IMR-90 (cell line): ENCODE measurements around the gene EXOC4. TPM values are rescaled to one million over a fixed set of nuclear protein-coding genes. Genes with fewer than 3 reads are reported as not detected.

ENCODE experiments used
- ATAC-seq: fragments of 200-7000 bp; cut with Tn5 transposase; 2 replicates; pipeline ENCODE4 v1.9.1; 2020; ENCODE audit warnings: low read depth, mild to moderate bottlenecking, moderate library complexity
- BruUV-seq: library from RNA; stranded (reverse); fragments of 400-500 nt; replicated peaks from 2 replicates; lab custom pipeline; 2021; lab: Mats Ljungman, UMichigan
- CTCF ChIA-PET: fragments of 300-600 bp; formaldehyde crosslinking; extraction: SDS; loops from one replicate; lab custom pipeline; 2021; ENCODE audit warnings: antibody characterized with exemption; lab: Yijun Ruan, JAX
- POLR2A ChIA-PET: fragments of 300-600 bp; sonication (Branson Sonifier 250); formaldehyde crosslinking; loops from one replicate; lab custom pipeline; 2022; ENCODE audit warnings: antibody characterized with exemption; ENCODE audit not compliant: unreplicated experiment; lab: Charles Lee
- DNase-seq: peaks from one replicate; pipeline ENCODE4 v3.0.0; 2013
- H2AFZ ChIP-seq: replicated peaks from 2 replicates; pipeline ENCODE3; 2013; ENCODE audit warnings: low read length, mild to moderate bottlenecking; ENCODE audit not compliant: poor library complexity
- H2AK5ac ChIP-seq: 2 replicates; pipeline ENCODE4 v1.6.1; 2013; ENCODE audit warnings: low read depth, low read length, inconsistent platforms
- H2AK9ac ChIP-seq: replicated peaks from 2 replicates; pipeline ENCODE3; 2013; ENCODE audit warnings: mild to moderate bottlenecking, low read depth, low read length, moderate library complexity; ENCODE audit not compliant: poor library complexity
- H2BK120ac ChIP-seq: 2 replicates; pipeline ENCODE4 v1.6.1; 2013; ENCODE audit warnings: low read depth, low read length, inconsistent platforms
- H2BK15ac ChIP-seq: 3 replicates; pipeline ENCODE4 v1.6.1; 2013; ENCODE audit warnings: low read depth, low read length, inconsistent platforms
- H2BK20ac ChIP-seq: 2 replicates; pipeline ENCODE4 v1.6.1; 2013; ENCODE audit warnings: low read depth, mild to moderate bottlenecking, inconsistent platforms, low read length, moderate library complexity
- H2BK5ac ChIP-seq: 2 replicates; pipeline ENCODE4 v1.6.1; 2013; ENCODE audit warnings: mild to moderate bottlenecking, low read depth, low read length, inconsistent platforms; ENCODE audit not compliant: poor library complexity, severe bottlenecking
- H3K14ac ChIP-seq: replicated peaks from 2 replicates; pipeline ENCODE4 v1.6.1; 2013; ENCODE audit warnings: low read depth, low read length, inconsistent platforms
- H3K18ac ChIP-seq: 2 replicates; pipeline ENCODE4 v1.6.1; 2013; ENCODE audit warnings: low read depth, low read length, control low read depth
- H3K23ac ChIP-seq: 2 replicates; pipeline ENCODE4 v1.6.1; 2013; ENCODE audit warnings: low read depth, low read length, inconsistent platforms
- H3K27ac ChIP-seq: 2 replicates; pipeline ENCODE4 v1.5.1; 2013; ENCODE audit warnings: mild to moderate bottlenecking, control low read depth, low read length; ENCODE audit not compliant: insufficient read depth
- H3K27me3 ChIP-seq: 2 replicates; pipeline ENCODE4 v1.6.1; 2013; ENCODE audit warnings: low read length; ENCODE audit not compliant: control insufficient read depth, insufficient read depth
- H3K36me3 ChIP-seq: 2 replicates; pipeline ENCODE4 v1.6.1; 2013; ENCODE audit warnings: low read length, mixed read lengths; ENCODE audit not compliant: control insufficient read depth, insufficient read depth
- H3K4ac ChIP-seq: 2 replicates; pipeline ENCODE4 v1.6.1; 2013; ENCODE audit warnings: low read depth, low read length, inconsistent platforms
- H3K4me1 ChIP-seq: 2 replicates; pipeline ENCODE4 v1.6.1; 2013; ENCODE audit warnings: low read length, mixed read lengths; ENCODE audit not compliant: control insufficient read depth, insufficient read depth
- H3K4me2 ChIP-seq: 2 replicates; pipeline ENCODE4 v1.6.1; 2013; ENCODE audit warnings: low read depth, mild to moderate bottlenecking, control low read depth, low read length, moderate library complexity
- H3K4me3 ChIP-seq: 2 replicates; pipeline ENCODE4 v1.5.1; 2013; ENCODE audit warnings: low read depth, mild to moderate bottlenecking, control low read depth, low read length, moderate library complexity; ENCODE audit not compliant: insufficient read depth
- H3K56ac ChIP-seq: 2 replicates; pipeline ENCODE4 v1.6.1; 2013; ENCODE audit warnings: low read length, inconsistent platforms; ENCODE audit not compliant: insufficient read depth; ENCODE audit errors: extremely low read depth
- H3K79me1 ChIP-seq, 2 experiments: 2 replicates each; pipeline ENCODE4 v1.6.1; 2013; ENCODE audit warnings: low read length in 2 of 2, inconsistent platforms in 1 of 2, low read depth in 1 of 2
- H3K9ac ChIP-seq: 2 replicates; pipeline ENCODE4 v1.6.1; 2013; ENCODE audit warnings: low read depth, low read length, control low read depth
- H3K9me1 ChIP-seq: 2 replicates; pipeline ENCODE4 v1.6.1; 2013; ENCODE audit warnings: low read length, inconsistent platforms; ENCODE audit not compliant: insufficient read depth
- H3K9me3 ChIP-seq: 2 replicates; pipeline ENCODE4 v1.6.1; 2013; ENCODE audit warnings: low read length; ENCODE audit not compliant: control insufficient read depth, insufficient read depth
- H4K20me1 ChIP-seq: 2 replicates; pipeline ENCODE4 v1.6.1; 2013; ENCODE audit warnings: low read length, inconsistent platforms; ENCODE audit not compliant: insufficient read depth
- H4K5ac ChIP-seq: 2 replicates; pipeline ENCODE4 v1.6.1; 2013; ENCODE audit warnings: mild to moderate bottlenecking, low read depth, low read length, control low read depth
- H4K8ac ChIP-seq, 2 experiments: 2 replicates each; pipeline ENCODE4 v1.6.1; 2013; ENCODE audit warnings: low read depth in 2 of 2, low read length in 2 of 2, control low read depth in 1 of 2, inconsistent platforms in 1 of 2
- H4K91ac ChIP-seq: 2 replicates; pipeline ENCODE4 v1.6.1; 2013; ENCODE audit warnings: low read depth, low read length, inconsistent platforms; ENCODE audit not compliant: insufficient read depth
- CEBPB ChIP-seq: IDR thresholded peaks from 2 replicates; pipeline ENCODE4 v1.6.1; 2012; ENCODE audit warnings: low read depth, low read length, improper control_type of control experiment
- ELK1 ChIP-seq: fragments of 150-350 bp; IDR thresholded peaks from 2 replicates; pipeline ENCODE4 v1.6.1; 2016; ENCODE audit warnings: low read depth, mild to moderate bottlenecking, low read length, moderate library complexity, borderline replicate concordance
- MXI1 ChIP-seq: IDR thresholded peaks from 2 replicates; pipeline ENCODE4 v1.6.1; 2012; ENCODE audit warnings: low read depth, mild to moderate bottlenecking, low read length, moderate library complexity, borderline replicate concordance
- RCOR1 ChIP-seq: IDR thresholded peaks from 2 replicates; pipeline ENCODE4 v1.6.1; 2012; ENCODE audit warnings: mild to moderate bottlenecking, low read length, improper control_type of control experiment; ENCODE audit not compliant: insufficient replicate concordance
- SMC3 ChIP-seq: fragments of 150-350 bp; IDR thresholded peaks from 2 replicates; pipeline ENCODE4 v1.6.1; 2016; ENCODE audit warnings: low read depth, mild to moderate bottlenecking, antibody characterized with exemption, low read length, moderate library complexity
- USF2 ChIP-seq: fragments of 150-350 bp; IDR thresholded peaks from 2 replicates; pipeline ENCODE4 v1.6.1; 2017; ENCODE audit warnings: mild to moderate bottlenecking, antibody characterized with exemption, low read length, low read depth
- WGBS, 2 experiments: methylation state at CpG; one replicate each; pipeline versions ENCODE4 v1.1.5 to v1.1.7; 2013; ENCODE audit warnings: missing lambda C conversion rate in 2 of 2; ENCODE audit not compliant: insufficient read length in 1 of 2; ENCODE audit errors: extremely low coverage in 2 of 2; 5-methylcytosine and 5-hydroxymethylcytosine counted together
- dilution Hi-C: fragments of 300-500 bp; cut with HindIII; formaldehyde crosslinking; loops from one replicate; pipeline ENCODE4 v1.14.3; 2018; ENCODE audit warnings: low sequenced_read_pairs; ENCODE audit not compliant: unreplicated experiment
- in situ Hi-C: fragments of 300-500 bp; cut with MboI; formaldehyde crosslinking; loops from 3 replicates; pipeline ENCODE4 v1.14.3; 2019; ENCODE audit warnings: low sequenced_read_pairs, inconsistent platforms, mixed read lengths
- intact Hi-C: fragments of 100-400 bp; cut with micrococcal nuclease; formaldehyde crosslinking; loops from 2 replicates; pipeline ENCODE4 v1.10.0; 2022
- polyA plus RNA-seq, 3 experiments: library from polyadenylated mRNA; depleted of rRNA; stranded (reverse); fragments of >200 nt; gene quantifications; 2 replicates each; pipeline ENCODE4 v1.2.3, GENCODE V29; 2012; ENCODE audit warnings: low replicate concordance in 1 of 3
- total RNA-seq: library from RNA; depleted of rRNA; stranded (reverse); fragments of >200 nt; gene quantifications from 2 replicates; pipeline ENCODE4 v1.2.3, GENCODE V29; 2012

EXOC4 gene
- total and polyA plus RNA-seq, 2 of the 4 experiments (the other 2 are of a cell fraction) = 25.4 to 94.6 TPM

- H4K8ac ChIP-seq = no peak overlapping the region
- H3K27ac ChIP-seq = no peak overlapping the region
- no peak for TF ChIP-seq CEBPB
- no peak for TF ChIP-seq ELK1
- no peak for TF ChIP-seq SMC3
- no peak for TF ChIP-seq MXI1
- no peak for TF ChIP-seq RCOR1
- no peak for TF ChIP-seq USF2
- no peak overlapping the region for H3K4me3 ChIP-seq
- no peak overlapping the region for H3K4ac ChIP-seq
- no peak overlapping the region for H3K9ac ChIP-seq
- no peak for DNase-seq
- no peak overlapping the region for H2AK9ac ChIP-seq
- ChIA-PET POLR2A (no interaction called here), CTCF (no interaction called here)
- no peaks in the 10 kb centered on the region for H3K36me3 ChIP-seq
- no peaks in the 10 kb centered on the region for H4K20me1 ChIP-seq
- H2BK15ac ChIP-seq = no peak overlapping the region
- no peaks in the 10 kb centered on the region for H3K27me3 ChIP-seq
- 86% methylated on average over 2 of the region's 4 CpGs; no CpG with 5 or more reads in 1 of the 2 experiments for WGBS, 2 experiments
- in situ Hi-C loops = no loop called here
- no peak for ATAC-seq
- intact Hi-C loops = no loop called here
- no peak overlapping the region for H4K5ac ChIP-seq
- BruUV-seq = no TSS peak
- peaks cover 2% of the 10 kb centered on the region; the same call in 1 of the 2 replicates for H3K4me1 ChIP-seq
- H3K56ac ChIP-seq = no peak overlapping the region
- no peak overlapping the region for H2BK20ac ChIP-seq
- no peaks in the 10 kb centered on the region for H3K9me3 ChIP-seq
- H3K4me2 ChIP-seq = no peak overlapping the region
- H3K79me1 ChIP-seq = peaks cover 3 to 5% of the 10 kb centered on the region in 2 experiments; a peak in 1 of 4 replicates
- no peak overlapping the region for H2BK5ac ChIP-seq
- H2BK120ac ChIP-seq = no peak overlapping the region
- H3K14ac ChIP-seq = no peak overlapping the region
- H3K23ac ChIP-seq = no peak overlapping the region
- peaks cover 5% of the 10 kb centered on the region for H3K9me1 ChIP-seq
- no peak overlapping the region for H2AFZ ChIP-seq
- no peak overlapping the region for H2AK5ac ChIP-seq
- H3K18ac ChIP-seq = no peak overlapping the region
- dilution Hi-C loops = no loop called here
- H4K91ac ChIP-seq = no peak overlapping the region
These were observed 456.4 kb downstream of the EXOC4 start for GRCh38 chr7:133709036-133709880.
